ENCODE results near the gene MORN3.

DNA sequence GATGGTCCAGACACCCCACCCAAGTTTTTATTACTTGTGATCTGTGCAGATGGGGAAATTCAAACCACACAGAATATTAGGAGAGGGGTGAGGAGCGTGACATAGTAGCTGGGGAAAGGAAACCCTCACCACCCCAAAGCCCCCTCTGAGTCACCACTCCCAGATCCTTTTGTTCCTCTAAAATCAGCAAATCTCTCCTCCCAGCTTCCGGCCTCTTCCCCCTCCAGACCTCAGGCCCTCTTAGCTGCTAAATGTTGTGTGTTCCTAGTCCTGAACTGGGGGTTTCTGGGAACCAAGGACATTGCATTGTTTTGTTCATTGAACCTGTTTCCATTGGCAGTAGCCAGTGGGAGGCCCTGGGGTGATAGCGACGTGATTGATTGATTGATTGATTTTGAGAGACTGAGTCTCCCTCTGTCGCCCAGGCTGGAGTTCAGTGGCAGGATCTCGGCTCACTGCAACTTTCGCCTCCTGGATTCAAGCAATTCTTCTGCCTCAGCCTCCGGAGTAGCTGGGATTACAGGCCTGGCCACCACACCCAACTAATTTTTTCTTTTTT is 49.0 kb downstream of the MORN3 start:
- TF ChIP-seq, protein P1, sequence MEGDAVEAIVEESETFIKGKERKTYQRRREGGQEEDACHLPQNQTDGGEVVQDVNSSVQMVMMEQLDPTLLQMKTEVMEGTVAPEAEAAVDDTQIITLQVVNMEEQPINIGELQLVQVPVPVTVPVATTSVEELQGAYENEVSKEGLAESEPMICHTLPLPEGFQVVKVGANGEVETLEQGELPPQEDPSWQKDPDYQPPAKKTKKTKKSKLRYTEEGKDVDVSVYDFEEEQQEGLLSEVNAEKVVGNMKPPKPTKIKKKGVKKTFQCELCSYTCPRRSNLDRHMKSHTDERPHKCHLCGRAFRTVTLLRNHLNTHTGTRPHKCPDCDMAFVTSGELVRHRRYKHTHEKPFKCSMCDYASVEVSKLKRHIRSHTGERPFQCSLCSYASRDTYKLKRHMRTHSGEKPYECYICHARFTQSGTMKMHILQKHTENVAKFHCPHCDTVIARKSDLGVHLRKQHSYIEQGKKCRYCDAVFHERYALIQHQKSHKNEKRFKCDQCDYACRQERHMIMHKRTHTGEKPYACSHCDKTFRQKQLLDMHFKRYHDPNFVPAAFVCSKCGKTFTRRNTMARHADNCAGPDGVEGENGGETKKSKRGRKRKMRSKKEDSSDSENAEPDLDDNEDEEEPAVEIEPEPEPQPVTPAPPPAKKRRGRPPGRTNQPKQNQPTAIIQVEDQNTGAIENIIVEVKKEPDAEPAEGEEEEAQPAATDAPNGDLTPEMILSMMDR (conservative IDR thresholded peaks at IDR 0.05; ENCODE audit: low read depth, low read length), result no peak
- TF ChIP-seq POLR2A (IDR thresholded peaks at IDR 0.05; ENCODE audit: low read depth, low read length), result no peak
- TF ChIP-seq, protein P2, sequence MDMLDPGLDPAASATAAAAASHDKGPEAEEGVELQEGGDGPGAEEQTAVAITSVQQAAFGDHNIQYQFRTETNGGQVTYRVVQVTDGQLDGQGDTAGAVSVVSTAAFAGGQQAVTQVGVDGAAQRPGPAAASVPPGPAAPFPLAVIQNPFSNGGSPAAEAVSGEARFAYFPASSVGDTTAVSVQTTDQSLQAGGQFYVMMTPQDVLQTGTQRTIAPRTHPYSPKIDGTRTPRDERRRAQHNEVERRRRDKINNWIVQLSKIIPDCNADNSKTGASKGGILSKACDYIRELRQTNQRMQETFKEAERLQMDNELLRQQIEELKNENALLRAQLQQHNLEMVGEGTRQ (IDR thresholded peaks at IDR 0.05; ENCODE audit: low read depth, low read length), result no peak
- TF ChIP-seq RCOR1 (IDR thresholded peaks at IDR 0.05; ENCODE audit: insufficient replicate concordance, low read length), result no peak

Data from IMR-90 (cell line).